Smooth muscle cell (in vitro differentiated cells): ENCODE data around the gene SDK1. TPM values are rescaled to one million over a fixed set of nuclear protein-coding genes. Genes with fewer than 3 reads are reported as not detected.

ENCODE experiments used
- DNase-seq: peaks from one replicate; lab custom pipeline; 2025; ENCODE audit not compliant: unreplicated experiment; lab: John Stamatoyannopoulos, UW
- H2AFZ ChIP-seq: fragments of 200-600 bp; sonication (generic); 2 replicates; pipeline ENCODE4 v1.6.0; 2016; ENCODE audit warnings: antibody characterized with exemption, low read depth, mild to moderate bottlenecking
- H3F3A ChIP-seq: fragments of 200-600 bp; sonication (generic); 2 replicates; pipeline ENCODE4 v1.6.0; 2017; ENCODE audit warnings: antibody characterized with exemption, low read depth
- H3K27ac ChIP-seq: fragments of 200-600 bp; sonication (generic); 2 replicates; pipeline ENCODE4 v1.5.1; 2016; ENCODE audit warnings: low read depth, mild to moderate bottlenecking
- H3K27me3 ChIP-seq: fragments of 200-600 bp; sonication (generic); 2 replicates; pipeline ENCODE4 v1.6.1; 2016; ENCODE audit warnings: low read depth, mild to moderate bottlenecking
- H3K36me3 ChIP-seq: fragments of 200-600 bp; sonication (generic); 2 replicates; pipeline ENCODE4 v1.5.1; 2016; ENCODE audit warnings: low read depth
- H3K4me1 ChIP-seq: fragments of 200-600 bp; sonication (generic); 2 replicates; pipeline ENCODE4 v1.5.1; 2016; ENCODE audit warnings: low read depth
- H3K4me2 ChIP-seq: fragments of 200-600 bp; sonication (generic); 2 replicates; pipeline ENCODE4 v1.6.0; 2016; ENCODE audit warnings: mild to moderate bottlenecking
- H3K4me3 ChIP-seq: fragments of 200-600 bp; sonication (generic); 2 replicates; pipeline ENCODE4 v1.5.1; 2016; ENCODE audit warnings: mild to moderate bottlenecking
- H3K79me2 ChIP-seq: fragments of 200-600 bp; sonication (generic); 2 replicates; pipeline ENCODE4 v1.6.0; 2016; ENCODE audit warnings: low read depth, mild to moderate bottlenecking
- H3K9ac ChIP-seq: fragments of 200-600 bp; sonication (generic); 2 replicates; pipeline ENCODE4 v1.6.0; 2016; ENCODE audit warnings: low read depth
- H3K9me3 ChIP-seq: fragments of 200-600 bp; sonication (generic); replicated peaks from 2 replicates; pipeline ENCODE4 v1.5.1; 2016; ENCODE audit warnings: low read depth
- H4K20me1 ChIP-seq: fragments of 200-600 bp; sonication (generic); 2 replicates; pipeline ENCODE4 v1.6.0; 2016; ENCODE audit warnings: low read depth
- WGBS: methylation state at CpG from one replicate; pipeline ENCODE4 v1.1.7; 2016; ENCODE audit warnings: low lambda C conversion rate; 5-methylcytosine and 5-hydroxymethylcytosine counted together
- polyA plus RNA-seq: library from polyadenylated mRNA; unstranded; fragments of >200 nt; fragmentation: Nextera tagmentation; extraction: Ambion mirVana; gene quantifications from 2 replicates; pipeline ENCODE4 v1.2.1, GENCODE V29; 2016
- total RNA-seq: library from RNA; depleted of rRNA; stranded (reverse); fragments of >200 nt; gene quantifications from 2 replicates; pipeline ENCODE4 v1.2.3, GENCODE V29; 2014
- TF ChIP-seq, protein P1 (sequence below): fragments of 200-600 bp; sonication (generic); IDR thresholded peaks from 2 replicates; pipeline ENCODE4 v1.5.1; 2017; ENCODE audit warnings: borderline replicate concordance, mild to moderate bottlenecking, antibody characterized with exemption; ENCODE audit not compliant: insufficient read depth, poor library complexity, severe bottlenecking

SDK1 gene
- total and polyA plus RNA-seq, 2 experiments from 2014 or later, result 1.1 to 2.5 TPM

- Histone ChIP-seq H3K36me3 (no peaks in the 10 kb centered on the region), H3F3A (no peaks in the 10 kb centered on the region), H3K4me2 (no peak overlapping the region), H3K79me2 (no peaks in the 10 kb centered on the region), H3K4me3 (no peak overlapping the region), H3K9me3 (no peaks in the 10 kb centered on the region), H3K27me3 (no peaks in the 10 kb centered on the region), H2AFZ (no peak overlapping the region), H3K27ac (peak overlapping the region; percentile 61), H4K20me1 (no peaks in the 10 kb centered on the region), H3K9ac (no peak overlapping the region), H3K4me1 (peaks cover 3% of the 10 kb centered on the region)
- WGBS, result 81% methylated on average over 1 of the region's 1 CpG
- no peak for DNase-seq
- TF ChIP-seq, protein P1, sequence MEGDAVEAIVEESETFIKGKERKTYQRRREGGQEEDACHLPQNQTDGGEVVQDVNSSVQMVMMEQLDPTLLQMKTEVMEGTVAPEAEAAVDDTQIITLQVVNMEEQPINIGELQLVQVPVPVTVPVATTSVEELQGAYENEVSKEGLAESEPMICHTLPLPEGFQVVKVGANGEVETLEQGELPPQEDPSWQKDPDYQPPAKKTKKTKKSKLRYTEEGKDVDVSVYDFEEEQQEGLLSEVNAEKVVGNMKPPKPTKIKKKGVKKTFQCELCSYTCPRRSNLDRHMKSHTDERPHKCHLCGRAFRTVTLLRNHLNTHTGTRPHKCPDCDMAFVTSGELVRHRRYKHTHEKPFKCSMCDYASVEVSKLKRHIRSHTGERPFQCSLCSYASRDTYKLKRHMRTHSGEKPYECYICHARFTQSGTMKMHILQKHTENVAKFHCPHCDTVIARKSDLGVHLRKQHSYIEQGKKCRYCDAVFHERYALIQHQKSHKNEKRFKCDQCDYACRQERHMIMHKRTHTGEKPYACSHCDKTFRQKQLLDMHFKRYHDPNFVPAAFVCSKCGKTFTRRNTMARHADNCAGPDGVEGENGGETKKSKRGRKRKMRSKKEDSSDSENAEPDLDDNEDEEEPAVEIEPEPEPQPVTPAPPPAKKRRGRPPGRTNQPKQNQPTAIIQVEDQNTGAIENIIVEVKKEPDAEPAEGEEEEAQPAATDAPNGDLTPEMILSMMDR, result no peak
Measured at GRCh38 chr7:3431306-3431705, 130.3 kb downstream of the SDK1 start.

- H3K4me3 ChIP-seq, result no peak overlapping the region
- H3K9ac ChIP-seq, result no peak overlapping the region
- H3K27ac ChIP-seq, result no peak overlapping the region
- no peaks in the 10 kb centered on the region for H3K9me3 ChIP-seq
- H3K79me2 ChIP-seq, result no peaks in the 10 kb centered on the region
- H3K4me1 ChIP-seq, result peaks cover 16% of the 10 kb centered on the region
- no peaks in the 10 kb centered on the region for H3K36me3 ChIP-seq
- H4K20me1 ChIP-seq, result no peaks in the 10 kb centered on the region
- H3F3A ChIP-seq, result no peaks in the 10 kb centered on the region
- WGBS, result 65% methylated on average over 4 of the region's 4 CpGs
- H2AFZ ChIP-seq, result no peak overlapping the region
- TF ChIP-seq, protein P1, result no peak
- H3K27me3 ChIP-seq, result no peaks in the 10 kb centered on the region
- H3K4me2 ChIP-seq, result no peak overlapping the region
- DNase-seq, result no peak
Measured at GRCh38 chr7:3432911-3433310, 131.9 kb downstream of the SDK1 start.

DNA sequence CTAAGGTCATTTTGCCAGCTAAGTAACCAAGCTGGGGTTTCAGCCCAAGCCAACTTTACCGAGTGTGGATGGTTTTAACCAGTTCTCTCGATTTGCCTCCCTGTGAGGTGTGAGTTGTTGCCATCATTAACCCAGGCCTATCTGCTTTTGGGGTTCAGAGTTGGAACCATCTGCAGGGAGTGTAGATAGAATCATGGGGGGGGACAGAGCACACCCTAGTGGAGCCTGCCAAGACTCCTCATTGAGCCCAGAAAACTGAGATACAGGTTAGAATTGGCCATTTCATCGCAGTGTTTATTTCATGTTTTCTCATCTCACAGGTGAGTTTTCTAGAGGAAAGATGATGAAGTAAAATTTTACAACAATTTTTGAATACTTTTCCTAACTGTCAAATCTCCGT, 133.6 kb downstream of the SDK1 start:
- no peaks in the 10 kb centered on the region for H3K9me3 ChIP-seq
- no peaks in the 10 kb centered on the region for H3F3A ChIP-seq
- H2AFZ ChIP-seq, result no peak overlapping the region
- no peak overlapping the region for H3K27ac ChIP-seq
- H3K4me3 ChIP-seq, result no peak overlapping the region
- TF ChIP-seq, protein P1, result no peak
- no peak overlapping the region for H3K9ac ChIP-seq
- H3K36me3 ChIP-seq, result no peaks in the 10 kb centered on the region
- H3K79me2 ChIP-seq, result no peaks in the 10 kb centered on the region
- H4K20me1 ChIP-seq, result no peaks in the 10 kb centered on the region
- whole genome bisulfite sequencing, result 98% methylated on average over 4 of the region's 4 CpGs
- H3K4me1 ChIP-seq, result peaks cover 16% of the 10 kb centered on the region
- no peaks in the 10 kb centered on the region for H3K27me3 ChIP-seq
- DNase-seq, result no peak
- H3K4me2 ChIP-seq, result no peak overlapping the region

- Histone ChIP-seq H3K9ac (no peak overlapping the region), H3K79me2 (no peaks in the 10 kb centered on the region), H3K4me1 (peaks cover 16% of the 10 kb centered on the region), H3K9me3 (no peaks in the 10 kb centered on the region), H3K27ac (peak overlapping the region; percentile 39), H3K36me3 (no peaks in the 10 kb centered on the region), H3F3A (peaks cover 2% of the 10 kb centered on the region), H3K4me2 (peak overlapping the region; percentile 54), H2AFZ (no peak overlapping the region), H4K20me1 (no peaks in the 10 kb centered on the region), H3K4me3 (no peak overlapping the region), H3K27me3 (no peaks in the 10 kb centered on the region)
- TF ChIP-seq, protein P1, result no peak
- 99% methylated on average over 2 of the region's 2 CpGs for WGBS
- DNase-seq, result no peak
Measured at GRCh38 chr7:3436112-3436511, 135.1 kb downstream of the SDK1 start.
